Osteocyte (in vitro differentiated cells): ENCODE measurements around the gene CCDC13. TPM values are rescaled to one million over a fixed set of nuclear protein-coding genes. Genes with fewer than 3 reads are reported as not detected.
A peak's percentile ranks its signal among the peaks of the same experiment; 100 is the strongest.

ENCODE experiments used
- DNase-seq: peaks from one replicate; pipeline ENCODE4 v3.0.0; 2021; ENCODE audit warnings: mixed read lengths; ENCODE audit not compliant: unreplicated experiment; ENCODE audit errors: extremely low spot score
- H3K27ac Mint-ChIP-seq: one replicate; pipeline ENCODE4 v1.8.0; 2021; ENCODE audit warnings: mild to moderate bottlenecking, mixed read lengths; ENCODE audit not compliant: unreplicated experiment
- H3K27me3 Mint-ChIP-seq: one replicate; pipeline ENCODE4 v1.8.0; 2021; ENCODE audit warnings: mixed read lengths; ENCODE audit not compliant: unreplicated experiment
- H3K36me3 Mint-ChIP-seq: one replicate; pipeline ENCODE4 v1.8.0; 2021; ENCODE audit warnings: mixed read lengths; ENCODE audit not compliant: unreplicated experiment
- H3K4me1 Mint-ChIP-seq: one replicate; pipeline ENCODE4 v1.8.0; 2021; ENCODE audit warnings: mixed read lengths; ENCODE audit not compliant: unreplicated experiment
- H3K4me3 Mint-ChIP-seq: one replicate; pipeline ENCODE4 v1.8.0; 2021; ENCODE audit warnings: mild to moderate bottlenecking, moderate library complexity, mixed read lengths; ENCODE audit not compliant: unreplicated experiment
- H3K9me3 Mint-ChIP-seq: one replicate; pipeline ENCODE4 v1.8.0; 2021; ENCODE audit warnings: mixed read lengths; ENCODE audit not compliant: unreplicated experiment
- CTCF ChIP-seq: fragments of 200-600 bp; sonication (generic); IDR thresholded peaks from 2 replicates; pipeline ENCODE4 v1.5.0; 2021; ENCODE audit warnings: antibody characterized with exemption, mild to moderate bottlenecking, moderate library complexity
- total RNA-seq: library from RNA; stranded (reverse); gene quantifications from 2 replicates; pipeline ENCODE4 v1.2.1, GENCODE V29; 2021

Gene CCDC13
- total RNA-seq, 1 donor from 2014 or later: 0.30 TPM

DNA sequence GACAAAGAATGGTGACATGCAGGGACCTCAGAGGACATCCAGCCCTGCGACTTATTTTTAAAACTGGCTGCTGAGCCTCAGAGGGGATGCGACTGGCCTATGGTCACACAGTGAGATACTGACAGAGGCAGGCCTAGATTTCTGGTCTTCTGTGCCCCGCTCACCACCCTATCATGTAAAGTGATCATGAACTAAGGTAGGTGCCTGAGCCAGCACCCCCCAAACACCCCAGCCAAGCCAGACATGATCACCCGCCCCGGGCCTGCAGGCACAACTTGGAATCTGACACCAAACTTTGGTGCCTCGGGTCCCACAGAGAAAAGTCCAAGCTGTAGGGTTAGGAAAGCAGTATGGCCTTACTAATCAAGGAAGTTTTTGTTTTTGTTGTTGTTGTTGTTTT is 36.5 kb downstream of the CCDC13 start:
- Mint-ChIP-seq H3K27ac (no peak overlapping the region), H3K36me3 (no peaks in the 10 kb centered on the region), H3K4me3 (no peak overlapping the region), H3K27me3 (peaks cover 2% of the 10 kb centered on the region), H3K9me3 (no peaks in the 10 kb centered on the region), H3K4me1 (no peaks in the 10 kb centered on the region)
- no peak for TF ChIP-seq CTCF
- DNase-seq: peak; percentile 70

DNA sequence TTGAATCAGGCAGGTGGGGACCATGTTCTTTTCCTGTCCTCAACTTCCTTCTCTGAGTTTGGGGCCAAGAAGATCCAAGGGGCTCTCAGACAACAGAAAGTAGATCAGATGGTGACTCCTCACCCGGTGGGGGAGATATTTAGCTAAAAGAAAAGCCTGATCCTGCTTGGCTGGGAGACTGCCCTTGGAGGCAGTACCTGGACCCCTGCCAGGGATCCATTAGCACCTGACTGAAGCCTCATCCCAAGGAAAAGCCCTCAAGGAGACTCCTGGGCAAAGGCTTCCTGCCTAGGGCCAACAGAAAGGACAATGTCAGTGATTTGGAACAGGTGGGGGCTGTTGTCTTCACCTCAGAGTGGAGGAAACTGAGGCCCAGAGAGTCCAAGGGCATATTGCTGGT is 37.0 kb downstream of the CCDC13 start:
- no peak overlapping the region for H3K4me3 Mint-ChIP-seq
- no peaks in the 10 kb centered on the region for H3K36me3 Mint-ChIP-seq
- H3K9me3 Mint-ChIP-seq: no peaks in the 10 kb centered on the region
- H3K27ac Mint-ChIP-seq: no peak overlapping the region
- peak; percentile 66 for DNase-seq
- TF ChIP-seq CTCF: no peak
- H3K27me3 Mint-ChIP-seq: peaks cover 2% of the 10 kb centered on the region
- H3K4me1 Mint-ChIP-seq: no peaks in the 10 kb centered on the region

GRCh38 chr3:42735615-42736014 is 37.4 kb downstream of the CCDC13 start:
- Mint-ChIP-seq H3K27ac (no peak overlapping the region), H3K36me3 (no peaks in the 10 kb centered on the region), H3K4me1 (no peaks in the 10 kb centered on the region), H3K4me3 (no peak overlapping the region), H3K27me3 (peaks cover 2% of the 10 kb centered on the region), H3K9me3 (no peaks in the 10 kb centered on the region)
- DNase-seq: peak; percentile 80
- TF ChIP-seq CTCF: no peak

DNA sequence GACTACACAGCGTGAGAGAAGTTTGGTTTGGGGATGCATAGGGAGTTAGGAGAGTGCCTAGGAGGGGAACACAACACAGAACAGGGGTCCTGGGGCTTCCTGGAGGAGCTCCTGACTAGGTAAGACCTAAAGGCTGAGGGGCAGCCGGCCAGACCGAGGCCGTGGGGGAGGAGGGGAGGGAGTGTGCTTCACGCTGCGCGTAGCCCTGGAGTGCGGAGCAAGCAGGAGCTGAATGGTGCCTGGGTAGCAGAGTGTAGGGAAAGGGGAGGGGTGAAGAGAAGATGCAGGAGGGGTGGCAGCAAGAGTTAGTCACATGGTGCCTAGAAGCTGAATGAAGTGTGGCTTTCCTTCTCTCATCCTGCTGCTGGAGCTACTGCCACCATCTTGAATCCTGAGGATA is 38.0 kb downstream of the CCDC13 start:
- Mint-ChIP-seq H3K27ac (no peak overlapping the region), H3K36me3 (no peaks in the 10 kb centered on the region), H3K9me3 (no peaks in the 10 kb centered on the region), H3K4me1 (no peaks in the 10 kb centered on the region), H3K4me3 (no peak overlapping the region), H3K27me3 (peaks cover 2% of the 10 kb centered on the region)
- DNase-seq: peak; percentile 74
- no peak for TF ChIP-seq CTCF

- DNase-seq: no peak
- H3K36me3 Mint-ChIP-seq: no peaks in the 10 kb centered on the region
- H3K4me3 Mint-ChIP-seq: no peak overlapping the region
- no peaks in the 10 kb centered on the region for H3K9me3 Mint-ChIP-seq
- no peak for TF ChIP-seq CTCF
- no peaks in the 10 kb centered on the region for H3K4me1 Mint-ChIP-seq
- no peak overlapping the region for H3K27ac Mint-ChIP-seq
- H3K27me3 Mint-ChIP-seq: peaks cover 9% of the 10 kb centered on the region
Observed at GRCh38 chr3:42734263-42734860, 38.7 kb downstream of the CCDC13 start.
